Testis (tissue), 3 donors: ENCODE measurements around the gene CLK2. TPM values are rescaled to one million over a fixed set of nuclear protein-coding genes. Genes with fewer than 3 reads are reported as not detected.

Experiments used
- DNase-seq: peaks from one replicate; pipeline ENCODE4 v3.0.0-alpha.2; 2019
- H3K27ac ChIP-seq, 2 donors: fragments of 200-600 bp; sonication (generic); one replicate each; pipeline ENCODE4 v1.5.1; 2019
- H3K27me3 ChIP-seq: fragments of 200-600 bp; sonication (generic); one replicate; pipeline ENCODE4 v1.5.1; 2019
- H3K36me3 ChIP-seq: fragments of 200-600 bp; sonication (generic); one replicate; pipeline ENCODE4 v1.5.1; 2017; ENCODE audit warnings: low read depth; ENCODE audit errors: missing control alignments
- H3K4me1 ChIP-seq: fragments of 200-600 bp; sonication (generic); one replicate; pipeline ENCODE4 v1.5.1; 2019
- H3K4me3 ChIP-seq, 2 donors: fragments of 200-600 bp; sonication (generic); one replicate each; pipeline ENCODE4 v1.5.1; 2017 to 2019
- H3K9me3 ChIP-seq: fragments of 200-600 bp; sonication (generic); one replicate; pipeline ENCODE4 v1.5.1; 2017
- CTCF ChIP-seq, 3 experiments: fragments of 450-650 bp in 2 of 3; fragments of 200-600 bp in 1 of 3; sonication (generic) in 1 of 3; IDR thresholded peaks; one replicate each; pipeline ENCODE4 v1.5.1; 2016 to 2019; ENCODE audit warnings: antibody characterized with exemption in 3 of 3, mild to moderate bottlenecking in 2 of 3, moderate library complexity in 1 of 3
- POLR2A ChIP-seq: fragments of 450-650 bp; IDR thresholded peaks from one replicate; pipeline ENCODE4 v1.6.1; 2017; ENCODE audit warnings: antibody characterized with exemption, mild to moderate bottlenecking, moderate library complexity
- WGBS, 2 donors: methylation state at CpG; one replicate each; pipeline ENCODE4 v1.1.5; 2018; 5-methylcytosine and 5-hydroxymethylcytosine counted together
- intact Hi-C: fragments of 100-400 bp; cut with DNase I; formaldehyde crosslinking; loops from one replicate; pipeline ENCODE4 v1.15.1; 2023; ENCODE audit warnings: low total_unique reads
- polyA plus RNA-seq: library from polyadenylated mRNA; stranded (reverse); fragments of 350-450 nt; fragmentation: Illumina TruSeq; extraction: RNeasy Lipid Tissue Mini Kit (QIAGEN cat#74804); gene quantifications from one replicate; pipeline ENCODE4 v1.2.3, GENCODE V29; 2014; ENCODE audit warnings: low read depth, low replicate concordance; ENCODE audit not compliant: insufficient read depth
- total RNA-seq, 2 donors: library from RNA; depleted of rRNA; stranded (reverse); fragments of >200 nt; gene quantifications; one replicate each; pipeline ENCODE4 v1.2.3, GENCODE V29; 2016

CLK2 gene
- total and polyA plus RNA-seq, 3 donors from 2014 or later, result 37.0 to 54.1 (median 52.8) TPM

GRCh38 chr1:155316922-155317321 lies 43.6 kb upstream of the CLK2 start:
- Histone ChIP-seq H3K27ac (no peak overlapping the region), H3K9me3 (no peaks in the 10 kb centered on the region), H3K4me3 (no peak overlapping the region), H3K4me1 (peaks cover 6% of the 10 kb centered on the region), H3K27me3 (no peaks in the 10 kb centered on the region), H3K36me3 (no peaks in the 10 kb centered on the region)
- DNase-seq, result no peak
- intact Hi-C loops, result no loop called here
- 87 to 93% methylated on average over 3 of the region's 3 CpGs for WGBS, 2 donors
- no peak for TF ChIP-seq CTCF (IDR thresholded peaks at IDR 0.05)
- TF ChIP-seq POLR2A, result no peak

GRCh38 chr1:155313261-155313660 lies 40.0 kb upstream of the CLK2 start:
- intact Hi-C loops, result no loop called here
- H3K4me1 ChIP-seq, result peaks cover 9% of the 10 kb centered on the region
- WGBS, 2 donors, result 71 to 89% methylated on average over 8 of the region's 8 CpGs
- H3K36me3 ChIP-seq, result no peaks in the 10 kb centered on the region
- TF ChIP-seq CTCF (IDR thresholded peaks at IDR 0.05) (no peak), POLR2A (no peak)
- H3K4me3 ChIP-seq, result no peak overlapping the region
- DNase-seq, result no peak
- no peaks in the 10 kb centered on the region for H3K9me3 ChIP-seq
- H3K27ac ChIP-seq, result no peak overlapping the region
- no peaks in the 10 kb centered on the region for H3K27me3 ChIP-seq

- H3K9me3 ChIP-seq, result no peaks in the 10 kb centered on the region
- TF ChIP-seq CTCF (IDR thresholded peaks at IDR 0.05) (no peak), POLR2A (no peak)
- DNase-seq, result no peak
- no peaks in the 10 kb centered on the region for H3K36me3 ChIP-seq
- intact Hi-C loops, result no loop called here
- peaks cover 9% of the 10 kb centered on the region for H3K4me1 ChIP-seq
- no peaks in the 10 kb centered on the region for H3K27me3 ChIP-seq
- H3K4me3 ChIP-seq, result peak overlapping the region; percentile 76 to 88
- WGBS, 2 donors, result 14 to 20% methylated on average over 10 to 11 of the region's 11 CpGs
- H3K27ac ChIP-seq, result peak overlapping the region; percentile 84 to 86
Measured at GRCh38 chr1:155309423-155310021, 36.2 kb upstream of the CLK2 start.

- WGBS, 2 donors, result 0% methylated on average over 28 to 51 of the region's 51 CpGs
Measured at GRCh38 chr1:155308493-155309422, 35.5 kb upstream of the CLK2 start, which contains the start of gene FDPS. FDPS (plus strand) TSS chr1:155308866; CDS start chr1:155309790, 924 bp downstream.

More at GRCh38 chr1:155308493-155309422, 35.5 kb upstream of the CLK2 start, which contains the start of gene FDPS:
- intact Hi-C loops, result no loop called here
- TF ChIP-seq POLR2A (peak; percentile 2), CTCF (IDR thresholded peaks at IDR 0.05) (peak in 2 of 3 experiments; percentile 42 to 69)
- Histone ChIP-seq H3K27me3 (no peaks in the 10 kb centered on the region), H3K36me3 (no peaks in the 10 kb centered on the region), H3K27ac (peak within 1 kb of the TSS; percentile 84 to 86), H3K9me3 (no peaks in the 10 kb centered on the region), H3K4me3 (peak within 1 kb of the TSS; percentile 76 to 88), H3K4me1 (peaks cover 9% of the 10 kb centered on the region)
- DNase-seq, result peak; percentile 99
